Stimulated activated CD4-positive, alpha-beta T cell treated with anti-CD3 and anti-CD28 coated beads, TNF-alpha, amount 100 ng/mL, for 4 hours (primary cell): Measurements from ENCODE around the gene SSBP3.

Experiments used
- DNase-seq, 3 experiments: peaks; one replicate each; pipeline ENCODE4 v3.0.0-alpha.2; 2020; ENCODE audit warnings: low read depth in 3 of 3

The SSBP3 gene

GRCh38 chr1:54176621-54177327, 229.4 kb downstream of the SSBP3 start:
- DNase-seq: no peak
